Fibroblast of mammary gland (primary cell): ENCODE data around the gene CAP2.
"Not testable (repeated sequence)": the region's sequence is repeated elsewhere in the genome, so short reads cannot be mapped to it uniquely, and the experiment has no call there.

ENCODE experiments used
- DNase-seq: peaks from one replicate; pipeline ENCODE4 v3.0.0-alpha.2; 2010; ENCODE audit warnings: low read depth
- H3K4me3 ChIP-seq: 2 replicates; pipeline ENCODE4 v1.5.1; 2011; ENCODE audit warnings: low read depth, mild to moderate bottlenecking, low read length, moderate library complexity; ENCODE audit not compliant: control insufficient read depth
- CTCF ChIP-seq: conservative IDR thresholded peaks from 2 replicates; pipeline ENCODE4 v1.5.1; 2011; ENCODE audit warnings: low read depth, low read length, inconsistent platforms; ENCODE audit not compliant: control insufficient read depth, insufficient read depth

The CAP2 gene

GRCh38 chr6:17393892-17394631, 667 bp downstream of the CAP2 start:
- DNase-seq, result peak; percentile 48
- no peak for TF ChIP-seq CTCF
- peak overlapping the region; percentile 52 for H3K4me3 ChIP-seq

- H3K4me3 ChIP-seq, result no peak overlapping the region
- no peak for DNase-seq
- TF ChIP-seq CTCF, result no peak
These were observed 1.7 kb downstream of the CAP2 start for GRCh38 chr6:17395112-17395511.

- H3K4me3 ChIP-seq, result no peak overlapping the region
- no peak for DNase-seq
- TF ChIP-seq CTCF, result no peak
These were observed 2.9 kb downstream of the CAP2 start for GRCh38 chr6:17396256-17396655.

- DNase-seq, result peak; percentile 34
- no peak for TF ChIP-seq CTCF
- H3K4me3 ChIP-seq, result no peak overlapping the region
These were observed 4.4 kb downstream of the CAP2 start for GRCh38 chr6:17397764-17398194.

- DNase-seq, H3K4me3 ChIP-seq: not testable (repeated sequence)
These were observed 12.0 kb downstream of the CAP2 start for GRCh38 chr6:17405181-17405943.

- DNase-seq, result no peak
- no peak for TF ChIP-seq CTCF
- no peak overlapping the region for H3K4me3 ChIP-seq
These were observed 12.5 kb downstream of the CAP2 start for GRCh38 chr6:17405944-17406245.

GRCh38 chr6:17408081-17408480, 14.7 kb downstream of the CAP2 start:
- no peak for DNase-seq
- TF ChIP-seq CTCF, result no peak
- no peak overlapping the region for H3K4me3 ChIP-seq
